ENCODE data around the gene ESF1.
"Not testable (repeated sequence)": the region's sequence is repeated elsewhere in the genome, so short reads cannot be mapped to it uniquely, and the experiment has no call there.

ESF1 gene

DNA sequence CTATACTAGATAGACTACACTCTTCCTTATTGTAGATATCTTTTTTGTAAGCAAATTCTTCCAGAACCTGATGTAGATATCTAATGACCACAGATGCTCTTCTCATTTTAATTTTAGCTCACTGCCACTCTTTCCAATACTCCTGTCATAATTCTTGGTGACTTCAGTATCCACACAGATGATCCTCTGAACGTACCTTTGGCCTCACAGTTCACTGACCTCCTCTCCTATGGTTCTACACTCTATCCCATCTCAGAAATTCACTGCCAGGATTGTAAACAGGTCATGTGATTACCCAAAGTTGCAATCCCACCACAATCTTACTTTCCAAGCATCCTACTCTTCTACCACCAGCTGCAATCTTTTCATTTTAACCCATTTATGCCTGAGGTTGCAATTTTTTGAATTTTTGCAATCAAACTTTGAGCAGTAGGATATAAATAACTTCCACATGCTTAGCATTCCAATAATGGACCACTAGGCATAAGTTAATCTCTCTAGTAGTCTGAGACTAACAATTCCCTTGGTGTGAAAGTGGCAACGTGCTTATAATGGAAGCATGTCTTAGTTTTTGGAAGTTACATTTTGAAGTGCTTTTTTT, 31.2 kb downstream of the ESF1 start:
- in situ Hi-C loops (cut with HindIII; ENCODE audit: low pct_ligation_motif_present, low pct_unique_long_range_greater_than_20kb, low sequenced_read_pairs), result no loop called here
- no peak for DNase-seq

DNA sequence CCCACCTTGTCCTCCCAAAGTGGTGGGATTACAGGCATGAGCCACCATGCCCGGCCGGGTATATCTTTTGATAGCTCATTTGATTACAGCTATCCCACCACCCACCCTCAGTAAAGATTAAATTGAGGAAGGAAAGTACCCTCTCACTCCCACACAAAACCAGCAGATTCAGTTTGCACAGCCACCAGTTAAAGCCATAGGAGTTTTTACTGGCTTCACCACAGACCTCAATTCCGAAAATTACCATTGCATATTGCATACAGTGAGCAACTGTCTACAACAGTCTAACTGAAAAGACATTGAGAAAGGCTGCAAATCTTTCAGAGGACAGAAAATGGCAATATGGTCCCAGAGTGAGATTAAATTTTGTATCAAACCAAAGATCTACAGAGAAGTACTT, 34.9 kb downstream of the ESF1 start:
- in situ Hi-C loops (cut with HindIII; ENCODE audit: low pct_ligation_motif_present, low pct_unique_long_range_greater_than_20kb, low sequenced_read_pairs), result no loop called here
- DNase-seq, result no peak

DNA sequence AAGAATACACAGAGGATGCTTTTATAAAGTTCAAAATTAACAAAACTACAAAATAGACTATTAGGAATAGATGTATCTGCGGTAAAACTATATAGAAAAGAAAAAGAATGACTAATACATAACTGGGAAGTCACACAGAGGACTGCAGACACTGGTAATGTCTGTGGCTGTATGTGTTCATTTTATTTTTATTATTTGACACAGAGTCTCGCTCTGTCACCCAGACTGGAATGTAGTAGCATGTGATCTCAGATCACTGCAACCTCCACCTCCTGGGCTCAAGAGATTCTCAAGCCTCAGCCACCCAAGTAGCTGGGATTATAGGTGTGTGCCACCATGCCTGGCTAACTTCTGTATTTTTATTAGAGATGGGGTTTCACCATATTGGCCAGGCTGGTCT, 38.9 kb downstream of the ESF1 start:
- in situ Hi-C loops (cut with HindIII; ENCODE audit: low pct_ligation_motif_present, low pct_unique_long_range_greater_than_20kb, low sequenced_read_pairs), result no loop called here
- no peak for DNase-seq

DNA sequence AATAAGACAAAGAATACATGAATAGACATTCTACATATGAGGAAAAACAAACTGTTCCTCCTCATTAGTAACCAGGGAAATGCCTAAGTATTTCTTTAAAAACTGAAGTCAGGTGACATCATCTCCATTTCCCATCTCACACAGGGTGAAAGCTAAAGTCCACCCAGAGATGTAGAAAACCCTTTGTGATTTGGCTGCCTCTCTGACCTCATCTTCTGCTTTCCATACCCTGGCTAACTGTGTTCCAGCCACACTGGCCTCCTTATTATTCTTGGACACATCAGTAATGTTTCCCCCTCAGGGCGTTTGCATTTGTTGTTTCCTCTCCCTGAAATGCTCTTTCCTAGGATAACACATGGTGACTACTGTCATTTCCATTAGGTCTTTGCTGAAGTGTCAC, 40.4 kb downstream of the ESF1 start:
- in situ Hi-C loops (cut with HindIII; ENCODE audit: low pct_ligation_motif_present, low pct_unique_long_range_greater_than_20kb, low sequenced_read_pairs), result no loop called here

DNA sequence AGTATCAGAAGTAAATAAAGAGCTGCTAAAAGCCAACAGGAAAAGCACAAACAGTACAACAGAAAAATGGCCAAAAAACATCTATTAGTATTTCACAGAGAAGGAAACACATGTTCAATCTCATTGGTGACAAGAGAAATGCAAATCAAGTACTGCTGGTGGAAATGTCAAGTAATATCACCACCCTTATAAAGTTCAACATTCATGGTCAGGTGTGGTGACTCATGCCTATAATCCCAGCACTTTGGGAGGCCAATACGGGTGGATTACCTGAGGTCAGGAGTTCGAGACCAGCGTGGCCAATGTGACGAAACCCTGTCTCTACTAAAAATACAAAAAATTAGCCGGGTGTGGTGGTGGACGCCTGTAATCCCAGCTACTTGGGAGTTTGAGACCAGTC, 42.8 kb downstream of the ESF1 start:
- in situ Hi-C loops (cut with HindIII; ENCODE audit: low pct_ligation_motif_present, low pct_unique_long_range_greater_than_20kb, low sequenced_read_pairs), result no loop called here
- no peak for DNase-seq

More for the DNA sequence above, 40.4 kb downstream of the ESF1 start:
- DNase-seq, result no peak

DNA sequence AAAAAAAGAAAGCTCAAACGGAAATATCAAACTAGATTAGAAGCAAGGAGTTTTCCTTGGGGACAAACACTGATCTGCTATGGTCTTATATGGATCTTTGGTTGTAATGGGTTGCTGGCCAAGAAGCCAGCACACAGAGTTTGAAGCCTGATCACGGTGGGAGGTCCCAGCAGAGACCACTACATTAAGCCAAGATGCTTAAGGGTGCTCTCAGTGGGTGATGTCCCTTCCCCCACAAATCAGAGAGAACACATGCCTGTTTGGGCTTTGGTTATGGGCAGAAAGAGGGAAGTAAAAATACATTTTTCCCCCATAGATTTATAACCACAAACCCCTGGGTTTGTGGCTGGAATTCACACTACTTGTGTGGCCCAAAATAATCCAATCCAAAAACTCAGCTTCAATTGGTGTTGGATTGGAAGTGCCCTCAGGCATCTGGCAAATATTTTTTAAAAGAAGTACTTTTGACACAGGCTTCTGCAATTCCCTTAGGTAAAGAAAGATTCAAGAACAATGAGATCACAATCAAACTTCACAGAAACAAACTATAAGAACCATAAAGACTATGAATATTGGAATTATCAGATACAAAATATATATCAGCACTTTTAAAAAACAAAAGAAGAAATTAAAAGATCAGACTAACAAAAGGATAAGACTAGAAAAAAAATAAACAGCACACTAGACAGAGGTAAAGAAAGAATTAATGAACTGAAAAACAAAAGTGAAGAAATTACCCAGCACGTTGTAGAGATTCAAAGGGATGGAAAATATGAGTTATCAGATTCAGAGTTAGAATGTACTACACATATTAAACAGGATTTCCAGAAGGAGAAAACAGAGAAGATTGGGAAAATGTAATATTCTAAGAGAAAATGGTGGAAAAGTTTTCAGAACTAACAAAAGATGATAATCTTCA, 44.7 kb downstream of the ESF1 start:
- no peak for DNase-seq
- in situ Hi-C loops (cut with HindIII; ENCODE audit: low pct_ligation_motif_present, low pct_unique_long_range_greater_than_20kb, low sequenced_read_pairs), result no loop called here

DNA sequence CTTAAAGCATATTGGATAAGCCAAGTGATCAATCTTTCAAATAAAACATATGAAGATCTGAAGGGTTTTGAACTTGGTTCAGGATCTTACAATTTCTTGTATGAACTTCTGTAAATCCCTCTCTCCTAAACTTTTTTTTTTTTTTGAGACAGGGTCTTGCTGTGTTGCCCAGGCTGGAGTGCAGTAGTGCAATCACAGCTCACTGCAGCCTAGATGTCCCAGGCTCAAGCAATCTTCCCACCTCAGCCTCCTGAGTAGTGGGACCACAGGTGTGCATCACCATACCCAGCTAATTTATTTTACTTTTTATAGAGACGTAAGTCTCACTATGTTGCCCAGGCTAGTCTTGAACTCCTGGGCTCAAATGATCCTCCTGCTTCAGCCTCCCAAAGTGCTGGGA, 46.5 kb downstream of the ESF1 start:
- in situ Hi-C loops (cut with HindIII; ENCODE audit: low pct_ligation_motif_present, low pct_unique_long_range_greater_than_20kb, low sequenced_read_pairs); DNase-seq: not testable (repeated sequence)

DNA sequence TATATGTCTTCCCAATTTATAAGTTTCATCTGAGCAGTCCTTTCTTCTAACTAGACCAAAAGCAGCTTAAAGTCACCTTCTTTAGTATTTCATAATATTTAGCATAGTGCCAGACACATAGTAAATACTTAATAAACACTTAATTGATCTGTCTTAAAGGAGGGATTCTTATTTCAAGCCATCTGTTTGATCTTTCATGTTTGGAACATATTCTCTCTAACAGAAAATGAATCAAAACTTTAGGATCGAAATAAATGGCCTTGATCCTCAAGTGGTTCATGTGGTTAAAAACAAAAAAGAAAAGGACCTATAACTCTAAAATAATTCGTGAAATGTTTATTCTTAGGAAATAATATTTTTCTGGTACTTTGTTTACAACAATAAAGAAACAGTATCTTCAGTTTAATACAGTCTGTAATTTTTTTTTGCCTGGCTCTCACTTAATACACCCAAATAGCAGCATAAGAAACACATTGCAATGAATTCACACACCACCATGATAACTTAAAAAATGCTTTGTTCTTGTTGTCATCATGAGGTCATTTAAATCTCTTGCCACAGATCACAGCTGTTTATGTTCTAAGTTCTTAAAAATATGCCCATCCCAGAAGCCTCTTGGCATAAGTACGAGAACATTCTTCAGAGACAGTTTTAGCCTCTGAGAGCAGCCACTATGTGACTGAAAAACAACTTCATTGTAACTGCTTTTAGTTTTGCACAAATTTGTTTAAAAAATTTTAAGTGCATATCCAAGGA, 48.1 kb downstream of the ESF1 start:
- no peak for DNase-seq
- in situ Hi-C loops (cut with HindIII; ENCODE audit: low pct_ligation_motif_present, low pct_unique_long_range_greater_than_20kb, low sequenced_read_pairs), result no loop called here

DNA sequence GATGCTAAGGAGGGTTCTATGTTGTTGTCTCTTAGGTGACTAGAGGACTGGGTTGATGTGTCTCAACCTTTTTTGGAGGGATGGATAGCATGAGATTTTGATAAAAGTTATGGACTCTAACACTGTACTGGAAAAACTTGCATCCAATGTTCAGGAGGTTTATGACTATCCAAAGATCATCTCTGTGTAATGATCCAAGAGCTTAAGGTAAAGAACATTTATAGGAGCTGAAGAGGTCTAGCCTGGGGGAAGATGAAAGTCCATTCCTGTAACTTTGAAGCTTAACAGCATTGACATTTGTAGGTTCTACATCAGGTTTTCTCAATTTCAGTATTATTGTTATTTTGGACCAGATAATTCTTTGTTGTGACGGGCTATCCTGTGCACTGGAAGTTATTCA, 48.9 kb downstream of the ESF1 start:
- no peak for DNase-seq
- in situ Hi-C loops (cut with HindIII; ENCODE audit: low pct_ligation_motif_present, low pct_unique_long_range_greater_than_20kb, low sequenced_read_pairs), result no loop called here

DNA sequence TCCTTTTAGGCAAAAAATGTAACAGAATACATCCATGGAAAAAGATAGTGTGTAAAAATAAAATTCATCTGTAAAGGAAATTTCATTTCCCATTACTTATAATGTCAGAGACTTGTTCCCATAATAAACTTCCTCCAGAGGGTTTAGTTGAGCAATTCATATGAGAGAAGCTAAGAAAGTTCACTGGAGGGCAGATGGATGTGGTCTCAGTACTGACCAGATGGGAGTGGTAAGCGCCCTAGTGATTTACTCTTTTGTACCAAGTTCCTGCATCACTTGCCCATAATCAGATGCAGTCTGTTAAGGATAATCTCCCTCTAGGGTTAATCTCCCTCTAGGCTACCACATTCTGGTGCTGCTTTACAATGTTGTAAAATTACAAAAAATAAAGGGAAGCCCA, 61.7 kb downstream of the ESF1 start:
- no peak for DNase-seq
- in situ Hi-C loops (cut with HindIII; ENCODE audit: low pct_ligation_motif_present, low pct_unique_long_range_greater_than_20kb, low sequenced_read_pairs), result no loop called here

DNA sequence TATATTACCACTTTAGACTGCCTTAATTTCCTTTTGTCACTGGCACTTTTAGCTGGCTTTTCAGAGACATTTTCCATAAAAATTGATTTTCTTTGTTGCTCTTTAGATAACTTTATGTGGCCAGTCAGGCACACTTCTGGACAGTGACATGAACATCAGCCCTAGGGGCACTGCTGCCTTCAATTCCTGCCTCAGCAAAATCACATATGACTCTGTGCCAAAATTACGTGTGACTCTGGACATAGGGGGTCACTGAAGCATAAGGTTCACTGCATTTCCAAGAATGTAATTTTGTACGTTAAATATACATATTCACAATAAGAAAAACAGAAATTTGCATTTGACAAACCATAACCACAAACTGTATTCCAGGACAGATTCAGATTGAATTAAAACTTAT, 66.5 kb downstream of the ESF1 start:
- DNase-seq, result no peak
- in situ Hi-C loops (cut with HindIII; ENCODE audit: low pct_ligation_motif_present, low pct_unique_long_range_greater_than_20kb, low sequenced_read_pairs), result no loop called here

DNA sequence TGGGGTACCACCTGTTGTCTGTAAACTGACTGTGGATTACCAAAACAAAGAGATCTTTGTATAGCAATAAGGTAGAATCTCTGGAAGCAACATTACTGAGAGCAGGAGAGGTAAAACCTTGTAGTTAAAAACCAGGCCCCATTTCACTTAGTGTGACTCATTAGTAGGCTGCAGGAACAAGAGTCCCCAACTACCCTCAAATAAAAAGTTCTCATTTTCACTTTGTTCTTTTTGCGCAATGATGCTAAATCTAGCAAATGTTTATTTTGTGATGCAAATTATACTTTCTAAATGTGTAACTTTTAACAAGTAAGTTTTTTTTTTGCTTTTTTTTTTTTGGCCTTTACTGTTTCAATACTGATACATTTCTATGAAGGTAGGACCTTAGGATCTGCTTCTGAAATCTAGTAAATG, 67.1 kb downstream of the ESF1 start:
- in situ Hi-C loops (cut with HindIII; ENCODE audit: low pct_ligation_motif_present, low pct_unique_long_range_greater_than_20kb, low sequenced_read_pairs), result no loop called here
- DNase-seq, result no peak

DNA sequence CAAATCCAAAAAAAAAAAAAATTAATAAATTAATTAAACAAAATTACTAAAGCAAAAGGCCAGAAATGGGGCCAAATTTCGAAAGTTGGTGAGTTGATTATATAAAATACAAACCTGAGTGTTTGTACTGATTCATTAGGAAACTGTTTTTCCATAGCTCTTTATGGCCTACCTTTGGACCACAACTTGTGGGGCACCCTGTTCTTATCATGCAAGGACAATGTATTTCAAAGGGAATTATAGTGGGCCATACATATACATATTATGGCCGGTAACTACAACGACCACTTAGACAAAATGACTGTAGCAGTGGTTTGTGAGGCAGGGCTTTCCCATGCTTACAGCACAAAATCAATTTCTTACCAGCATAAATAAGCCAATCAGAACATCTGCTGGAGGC, 69.5 kb downstream of the ESF1 start:
- DNase-seq, result no peak
- in situ Hi-C loops (cut with HindIII; ENCODE audit: low pct_ligation_motif_present, low pct_unique_long_range_greater_than_20kb, low sequenced_read_pairs), result no loop called here

DNA sequence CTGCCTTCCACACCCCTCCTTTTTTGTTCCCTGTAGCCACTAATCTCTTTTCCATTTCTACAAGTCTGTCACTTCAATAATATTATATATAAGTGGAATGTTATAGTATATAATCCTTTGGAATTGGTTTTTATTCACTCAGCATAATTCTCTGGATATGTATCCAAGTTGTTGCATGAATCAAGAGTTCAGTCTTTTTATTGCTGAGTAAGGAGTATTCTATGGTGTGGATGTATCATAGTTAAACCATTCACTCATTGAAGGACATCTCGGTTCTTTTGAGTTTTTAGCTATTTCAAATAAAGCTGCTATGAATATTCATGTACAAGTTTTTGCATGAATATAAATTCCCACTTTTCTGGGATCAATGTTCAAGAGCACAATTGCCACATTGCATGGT, 76.5 kb downstream of the ESF1 start:
- in situ Hi-C loops (cut with HindIII; ENCODE audit: low pct_ligation_motif_present, low pct_unique_long_range_greater_than_20kb, low sequenced_read_pairs), result no loop called here
- no peak for DNase-seq

DNA sequence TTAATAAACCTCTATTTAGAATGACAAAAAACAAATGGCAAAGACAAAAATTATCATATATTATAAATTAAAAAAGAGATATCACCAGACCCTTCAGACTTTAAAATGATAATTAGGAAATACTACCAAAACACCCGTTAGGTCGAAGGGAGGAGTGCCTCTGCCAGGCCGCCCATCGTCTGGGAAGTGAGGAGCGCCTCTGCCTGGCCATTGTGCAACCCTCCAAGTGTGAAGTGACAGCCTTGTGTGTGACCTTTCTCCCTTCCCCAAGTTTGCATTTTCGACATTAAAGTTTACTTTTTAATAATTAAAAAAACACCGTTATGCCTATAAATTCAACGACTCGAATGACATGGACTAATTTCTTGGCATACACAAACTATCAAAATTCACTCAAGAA, 81.5 kb downstream of the ESF1 start:
- in situ Hi-C loops (cut with HindIII; ENCODE audit: low pct_ligation_motif_present, low pct_unique_long_range_greater_than_20kb, low sequenced_read_pairs), result no loop called here
- DNase-seq, result no peak

DNA sequence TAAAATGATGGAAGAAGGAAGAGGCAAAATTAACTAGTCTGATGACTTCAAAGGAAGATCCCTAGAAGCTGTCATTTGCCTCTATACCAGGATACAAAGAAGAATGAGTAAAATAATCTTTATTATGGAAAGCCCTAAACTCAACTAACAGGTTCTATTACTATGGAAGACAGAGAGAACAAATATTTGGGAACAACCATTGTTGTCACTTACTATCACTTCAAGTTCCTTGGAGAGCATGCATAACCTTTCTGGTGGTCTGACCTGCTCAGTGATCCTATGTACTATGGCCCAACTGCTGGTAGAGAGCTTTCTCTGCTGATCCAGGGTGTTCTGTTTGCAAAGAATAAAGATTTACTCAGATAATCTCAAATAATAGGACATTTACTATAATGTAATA, 83.2 kb downstream of the ESF1 start:
- no peak for DNase-seq
- in situ Hi-C loops (cut with HindIII; ENCODE audit: low pct_ligation_motif_present, low pct_unique_long_range_greater_than_20kb, low sequenced_read_pairs), result no loop called here

DNA sequence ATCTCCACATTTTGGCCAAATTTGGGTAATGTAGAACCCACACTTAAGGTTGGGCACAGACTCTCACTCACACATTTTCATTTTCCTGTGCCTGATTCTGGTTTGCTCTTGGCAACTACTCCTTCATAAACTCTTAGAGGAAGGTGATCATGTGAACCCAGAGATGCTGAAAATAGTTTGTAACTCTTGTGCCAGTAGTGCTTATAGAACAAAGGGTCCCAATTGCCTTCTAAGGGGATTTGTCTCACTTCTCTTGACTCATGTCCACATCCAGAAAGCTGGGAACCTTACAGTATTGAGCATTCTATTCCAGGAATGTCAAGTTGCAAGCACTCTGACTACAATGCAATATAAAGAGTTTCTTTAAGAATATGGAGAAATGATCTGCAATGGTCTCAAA, 84.0 kb downstream of the ESF1 start:
- DNase-seq, result no peak
- in situ Hi-C loops (cut with HindIII; ENCODE audit: low pct_ligation_motif_present, low pct_unique_long_range_greater_than_20kb, low sequenced_read_pairs), result no loop called here

DNA sequence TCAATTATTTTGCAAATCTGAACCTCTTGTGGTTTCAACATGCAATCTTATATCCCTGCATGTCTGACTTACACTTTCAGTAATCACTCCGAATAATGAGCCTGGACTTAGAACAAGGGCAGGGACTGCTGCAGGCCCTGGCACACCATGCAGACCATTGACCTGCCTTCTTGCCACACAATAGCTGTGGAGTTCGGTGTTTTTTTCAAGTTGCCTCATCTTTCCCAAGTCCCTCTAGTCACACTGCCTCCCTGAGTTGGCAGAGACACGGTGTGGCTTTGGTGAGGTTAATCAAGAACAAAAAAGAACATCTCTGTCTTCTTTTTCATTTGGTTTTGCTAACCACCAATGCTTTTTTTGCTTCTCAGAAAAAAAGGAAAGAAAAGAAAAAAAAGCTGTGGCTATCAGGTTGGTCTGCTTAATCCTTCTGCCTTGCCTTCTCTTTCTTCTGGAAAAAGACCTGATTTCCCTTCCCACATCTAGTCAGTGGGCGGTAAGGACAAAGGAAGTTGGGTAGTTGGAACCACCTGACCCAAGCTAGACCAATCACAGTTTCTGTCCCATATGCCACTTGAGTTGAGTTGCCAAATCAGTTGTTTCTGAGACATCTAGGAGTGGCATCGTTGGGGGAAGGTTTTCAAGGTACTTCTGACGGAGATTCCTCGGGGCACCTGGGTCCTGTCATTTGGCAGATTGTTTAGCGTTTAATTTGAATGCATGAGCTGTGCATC, 90.1 kb downstream of the ESF1 start:
- in situ Hi-C loops (cut with HindIII; ENCODE audit: low pct_ligation_motif_present, low pct_unique_long_range_greater_than_20kb, low sequenced_read_pairs), result no loop called here

More for the DNA sequence above, 90.1 kb downstream of the ESF1 start:
- DNase-seq, result no peak

Data from ACHN (cell line).